WTC11 (cell line): Measurements from ENCODE around the gene CLEC20A. TPM values are rescaled to one million over a fixed set of nuclear protein-coding genes. Genes with fewer than 3 reads are reported as not detected.

Experiments used
- ATAC-seq: fragments of 200-7000 bp; cut with Tn5 transposase; 2 replicates; pipeline ENCODE4 v1.10.0; 2021; ENCODE audit warnings: mild to moderate bottlenecking, moderate library complexity
- CTCF ChIA-PET: fragments of 300-600 bp; sonication (Branson Sonifier 250); formaldehyde crosslinking; loops from one replicate; lab custom pipeline; 2021; ENCODE audit warnings: antibody characterized with exemption; lab: Charles Lee
- POLR2A ChIA-PET: fragments of 350-600 bp; sonication (Branson Sonifier 250); formaldehyde crosslinking; loops from one replicate; lab custom pipeline; 2021; ENCODE audit warnings: antibody characterized with exemption; lab: Charles Lee
- DNase-seq: peaks from one replicate; pipeline ENCODE4 v3.0.0; 2021; ENCODE audit warnings: low spot score
- H3K27ac Mint-ChIP-seq: 2 replicates; pipeline ENCODE4 v1.8.0; 2021; ENCODE audit warnings: mixed read lengths
- H3K27me3 Mint-ChIP-seq: 2 replicates; pipeline ENCODE4 v1.8.0; 2021; ENCODE audit warnings: low read depth, mild to moderate bottlenecking, moderate library complexity, mixed read lengths
- H3K36me3 Mint-ChIP-seq: 2 replicates; pipeline ENCODE4 v1.8.0; 2021; ENCODE audit warnings: mixed read lengths
- H3K4me1 Mint-ChIP-seq: 2 replicates; pipeline ENCODE4 v1.8.0; 2022; ENCODE audit warnings: mixed read lengths
- H3K4me3 Mint-ChIP-seq: 2 replicates; pipeline ENCODE4 v1.8.0; 2021; ENCODE audit warnings: mild to moderate bottlenecking, moderate library complexity, mixed read lengths
- H3K9me3 Mint-ChIP-seq: 2 replicates; pipeline ENCODE4 v1.8.0; 2021; ENCODE audit warnings: mixed read lengths
- AR ChIP-seq: fragments of 250-450 bp; sonication (Bioruptor Pico); IDR thresholded peaks from 2 replicates; pipeline ENCODE4 v1.9.0; 2021; ENCODE audit warnings: mild to moderate bottlenecking
- ATF2 ChIP-seq: sonication (generic); formaldehyde crosslinking; IDR thresholded peaks from 2 replicates; pipeline ENCODE4 v1.8.1; 2022; ENCODE audit warnings: low read depth, missing genetic modification reagents, borderline replicate concordance
- IRF1 ChIP-seq: sonication (generic); formaldehyde crosslinking; IDR thresholded peaks from 2 replicates; pipeline ENCODE4 v1.8.0; 2023; ENCODE audit warnings: missing genetic modification reagents
- IRF2 ChIP-seq: sonication (generic); formaldehyde crosslinking; IDR thresholded peaks from 2 replicates; pipeline ENCODE4 v1.8.0; 2022; ENCODE audit warnings: low read depth, missing genetic modification reagents, borderline replicate concordance
- MXD4 ChIP-seq: fragments of 250-450 bp; sonication (Bioruptor Pico); IDR thresholded peaks from 2 replicates; pipeline ENCODE4 v1.8.0; 2021; ENCODE audit warnings: mild to moderate bottlenecking, moderate library complexity, borderline replicate concordance
- NFE2L1 ChIP-seq: sonication (generic); formaldehyde crosslinking; IDR thresholded peaks from 2 replicates; pipeline ENCODE4 v1.8.1; 2023; ENCODE audit warnings: missing genetic modification reagents
- NR3C1 ChIP-seq: sonication (generic); formaldehyde crosslinking; conservative IDR thresholded peaks from 2 replicates; pipeline ENCODE4 v1.8.1; 2023; ENCODE audit warnings: low read depth, mild to moderate bottlenecking, missing genetic modification reagents
- PRDM15 ChIP-seq: sonication (generic); formaldehyde crosslinking; IDR thresholded peaks from 2 replicates; pipeline ENCODE4 v1.8.0; 2022; ENCODE audit warnings: missing genetic modification reagents
- SOX15 ChIP-seq: fragments of 250-450 bp; sonication (Bioruptor Pico); IDR thresholded peaks from 2 replicates; pipeline ENCODE4 v1.9.0; 2021; ENCODE audit warnings: mild to moderate bottlenecking
- SP1 ChIP-seq: sonication (generic); formaldehyde crosslinking; conservative IDR thresholded peaks from 2 replicates; pipeline ENCODE4 v1.8.1; 2022; ENCODE audit warnings: missing genetic modification reagents
- TEAD1 ChIP-seq: sonication (generic); formaldehyde crosslinking; IDR thresholded peaks from 2 replicates; pipeline ENCODE4 v1.8.0; 2022; ENCODE audit warnings: mild to moderate bottlenecking, missing genetic modification reagents
- ZNF219 ChIP-seq: sonication (generic); formaldehyde crosslinking; IDR thresholded peaks from 2 replicates; pipeline ENCODE4 v1.8.0; 2023; ENCODE audit warnings: missing genetic modification reagents, mild to moderate bottlenecking, borderline replicate concordance
- ZNF416 ChIP-seq: fragments of 250-450 bp; sonication (Bioruptor Pico); IDR thresholded peaks from 2 replicates; pipeline ENCODE4 v1.9.0; 2021; ENCODE audit warnings: mild to moderate bottlenecking, inconsistent platforms
- ZSCAN18 ChIP-seq: fragments of 250-450 bp; sonication (Bioruptor Pico); IDR thresholded peaks from 2 replicates; pipeline ENCODE4 v2.1.2; 2022; ENCODE audit warnings: mild to moderate bottlenecking, moderate library complexity
- total RNA-seq: library from RNA; stranded (reverse); gene quantifications from 3 replicates; pipeline ENCODE4 v1.2.3, GENCODE V29; 2021
- TF ChIP-seq, protein P1 (sequence below): sonication (generic); formaldehyde crosslinking; IDR thresholded peaks from 2 replicates; pipeline ENCODE4 v1.8.0; 2022; ENCODE audit warnings: mild to moderate bottlenecking, missing genetic modification reagents
- TF ChIP-seq, protein P2 (sequence below): sonication (generic); formaldehyde crosslinking; conservative IDR thresholded peaks from 2 replicates; pipeline ENCODE4 v1.8.1; 2023; ENCODE audit warnings: mild to moderate bottlenecking, low read depth, missing genetic modification reagents, moderate library complexity
- TF ChIP-seq, protein P3 (sequence below): fragments of 250-450 bp; sonication (Bioruptor Pico); IDR thresholded peaks from 2 replicates; pipeline ENCODE4 v1.9.0; 2021; ENCODE audit warnings: moderate library complexity, mild to moderate bottlenecking, inconsistent platforms, borderline replicate concordance
- TF ChIP-seq, protein P4 (sequence below): fragments of 200-600 bp; IDR thresholded peaks from 2 replicates; pipeline ENCODE4 v1.8.0; 2022; ENCODE audit warnings: antibody characterized with exemption

The CLEC20A gene
- total RNA-seq, 1 experiment from 2014 or later: not detected

- Mint-ChIP-seq H3K36me3 (peaks cover 14% of the 10 kb centered on the region), H3K27ac (no peak overlapping the region), H3K4me3 (peak overlapping the region; percentile 87), H3K27me3 (no peaks in the 10 kb centered on the region; the same call in 1 of the 2 replicates), H3K4me1 (peaks cover 23% of the 10 kb centered on the region), H3K9me3 (no peaks in the 10 kb centered on the region)
- DNase-seq: no peak
- no peak for ATAC-seq
- CTCF ChIA-PET: interaction anchor here (1.3 to 8.8 kb wide), 7 partner anchors 9 to 461 kb away, joined by 3 to 86 read pairs (median 28); partner anchors contain the start of gene RALGPS2
- TF ChIP-seq SOX15: no peak
- POLR2A ChIA-PET: interaction anchor here (0.7 to 1.2 kb wide), 2 partner anchors 9 to 461 kb away, joined by 3 read pairs; no protein-coding TSS in a partner anchor
These were observed 44.6 kb upstream of the CLEC20A start for GRCh38 chr1:178541379-178541778.

DNA sequence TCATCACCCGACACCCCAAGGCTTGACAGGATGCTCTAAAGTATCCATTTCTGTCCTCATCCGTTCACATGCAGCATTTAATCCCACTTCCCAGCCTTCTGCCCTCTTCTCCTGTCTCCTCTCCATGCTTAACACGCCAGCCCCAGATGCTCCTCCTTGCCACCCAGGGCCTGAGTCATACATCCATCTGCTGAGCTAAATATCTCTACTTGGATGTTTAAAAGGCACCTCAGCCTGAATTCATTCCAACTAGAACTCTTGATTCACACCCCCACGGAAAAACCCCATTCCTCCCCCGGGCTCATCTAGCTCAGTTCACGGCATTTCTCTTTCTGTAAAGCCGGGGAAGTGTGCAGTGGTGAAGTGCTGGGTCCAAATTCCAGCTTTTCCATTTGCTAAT lies 43.9 kb upstream of the CLEC20A start:
- Mint-ChIP-seq H3K27me3 (no peaks in the 10 kb centered on the region; the same call in 1 of the 2 replicates), H3K27ac (no peak overlapping the region), H3K36me3 (peaks cover 9% of the 10 kb centered on the region), H3K4me3 (no peak overlapping the region), H3K9me3 (no peaks in the 10 kb centered on the region), H3K4me1 (peaks cover 20% of the 10 kb centered on the region)
- POLR2A ChIA-PET: interaction anchor here (1.2 kb wide), 1 partner anchor 8 kb away, joined by 3 read pairs; no protein-coding TSS in a partner anchor
- DNase-seq: no peak
- CTCF ChIA-PET: interaction anchor here (1.3 to 8.8 kb wide), 5 partner anchors 8 to 462 kb away, joined by 3 to 86 read pairs (median 28); no protein-coding TSS in a partner anchor
- ATAC-seq: no peak
- TF ChIP-seq NFE2L1 (CRISPR knock-in tag): no peak
- TF ChIP-seq, protein P1, sequence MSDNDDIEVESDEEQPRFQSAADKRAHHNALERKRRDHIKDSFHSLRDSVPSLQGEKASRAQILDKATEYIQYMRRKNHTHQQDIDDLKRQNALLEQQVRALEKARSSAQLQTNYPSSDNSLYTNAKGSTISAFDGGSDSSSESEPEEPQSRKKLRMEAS (CRISPR knock-in tag): no peak
- TF ChIP-seq, protein P2, sequence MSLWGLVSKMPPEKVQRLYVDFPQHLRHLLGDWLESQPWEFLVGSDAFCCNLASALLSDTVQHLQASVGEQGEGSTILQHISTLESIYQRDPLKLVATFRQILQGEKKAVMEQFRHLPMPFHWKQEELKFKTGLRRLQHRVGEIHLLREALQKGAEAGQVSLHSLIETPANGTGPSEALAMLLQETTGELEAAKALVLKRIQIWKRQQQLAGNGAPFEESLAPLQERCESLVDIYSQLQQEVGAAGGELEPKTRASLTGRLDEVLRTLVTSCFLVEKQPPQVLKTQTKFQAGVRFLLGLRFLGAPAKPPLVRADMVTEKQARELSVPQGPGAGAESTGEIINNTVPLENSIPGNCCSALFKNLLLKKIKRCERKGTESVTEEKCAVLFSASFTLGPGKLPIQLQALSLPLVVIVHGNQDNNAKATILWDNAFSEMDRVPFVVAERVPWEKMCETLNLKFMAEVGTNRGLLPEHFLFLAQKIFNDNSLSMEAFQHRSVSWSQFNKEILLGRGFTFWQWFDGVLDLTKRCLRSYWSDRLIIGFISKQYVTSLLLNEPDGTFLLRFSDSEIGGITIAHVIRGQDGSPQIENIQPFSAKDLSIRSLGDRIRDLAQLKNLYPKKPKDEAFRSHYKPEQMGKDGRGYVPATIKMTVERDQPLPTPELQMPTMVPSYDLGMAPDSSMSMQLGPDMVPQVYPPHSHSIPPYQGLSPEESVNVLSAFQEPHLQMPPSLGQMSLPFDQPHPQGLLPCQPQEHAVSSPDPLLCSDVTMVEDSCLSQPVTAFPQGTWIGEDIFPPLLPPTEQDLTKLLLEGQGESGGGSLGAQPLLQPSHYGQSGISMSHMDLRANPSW: no peak
- no peak for TF ChIP-seq IRF1 (CRISPR knock-in tag)
- no peak for TF ChIP-seq ATF2
- no peak for TF ChIP-seq SP1 (CRISPR knock-in tag)
- TF ChIP-seq ZSCAN18: no peak
- TF ChIP-seq, protein P3, sequence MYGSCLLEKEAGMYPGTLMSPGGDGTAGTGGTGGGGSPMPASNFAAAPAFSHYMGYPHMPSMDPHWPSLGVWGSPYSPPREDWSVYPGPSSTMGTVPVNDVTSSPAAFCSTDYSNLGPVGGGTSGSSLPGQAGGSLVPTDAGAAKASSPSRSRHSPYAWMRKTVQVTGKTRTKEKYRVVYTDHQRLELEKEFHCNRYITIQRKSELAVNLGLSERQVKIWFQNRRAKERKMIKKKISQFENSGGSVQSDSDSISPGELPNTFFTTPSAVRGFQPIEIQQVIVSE (CRISPR knock-in tag): no peak
- TF ChIP-seq AR (CRISPR knock-in tag): no peak
- TF ChIP-seq, protein P4, sequence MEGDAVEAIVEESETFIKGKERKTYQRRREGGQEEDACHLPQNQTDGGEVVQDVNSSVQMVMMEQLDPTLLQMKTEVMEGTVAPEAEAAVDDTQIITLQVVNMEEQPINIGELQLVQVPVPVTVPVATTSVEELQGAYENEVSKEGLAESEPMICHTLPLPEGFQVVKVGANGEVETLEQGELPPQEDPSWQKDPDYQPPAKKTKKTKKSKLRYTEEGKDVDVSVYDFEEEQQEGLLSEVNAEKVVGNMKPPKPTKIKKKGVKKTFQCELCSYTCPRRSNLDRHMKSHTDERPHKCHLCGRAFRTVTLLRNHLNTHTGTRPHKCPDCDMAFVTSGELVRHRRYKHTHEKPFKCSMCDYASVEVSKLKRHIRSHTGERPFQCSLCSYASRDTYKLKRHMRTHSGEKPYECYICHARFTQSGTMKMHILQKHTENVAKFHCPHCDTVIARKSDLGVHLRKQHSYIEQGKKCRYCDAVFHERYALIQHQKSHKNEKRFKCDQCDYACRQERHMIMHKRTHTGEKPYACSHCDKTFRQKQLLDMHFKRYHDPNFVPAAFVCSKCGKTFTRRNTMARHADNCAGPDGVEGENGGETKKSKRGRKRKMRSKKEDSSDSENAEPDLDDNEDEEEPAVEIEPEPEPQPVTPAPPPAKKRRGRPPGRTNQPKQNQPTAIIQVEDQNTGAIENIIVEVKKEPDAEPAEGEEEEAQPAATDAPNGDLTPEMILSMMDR: no peak
- no peak for TF ChIP-seq ZNF416 (CRISPR knock-in tag)
- TF ChIP-seq PRDM15 (CRISPR knock-in tag): no peak
- no peak for TF ChIP-seq MXD4 (CRISPR knock-in tag)
- no peak for TF ChIP-seq ZNF219 (CRISPR knock-in tag)
- TF ChIP-seq IRF2 (CRISPR knock-in tag): no peak
- no peak for TF ChIP-seq TEAD1
- no peak for TF ChIP-seq NR3C1 (CRISPR knock-in tag)
